DOHH2 (cell line): Measurements from ENCODE around the gene SCIN.

Source experiments
- H3F3A ChIP-seq: fragments of 200-600 bp; sonication (generic), shearing (Covaris generic); 2 replicates; pipeline ENCODE4 v1.6.0; 2016; ENCODE audit warnings: antibody characterized with exemption, mild to moderate bottlenecking; ENCODE audit not compliant: control insufficient read depth, insufficient read depth
- H3K27ac ChIP-seq: fragments of 200-600 bp; sonication (generic); 2 replicates; pipeline ENCODE4 v1.5.1; 2014; ENCODE audit warnings: low read depth, mild to moderate bottlenecking, low read length, moderate library complexity
- H3K27me3 ChIP-seq: fragments of 200-600 bp; sonication (generic); 2 replicates; pipeline ENCODE4 v1.6.1; 2014; ENCODE audit warnings: mild to moderate bottlenecking, low read length, mixed read lengths; ENCODE audit not compliant: control insufficient read depth
- H3K36me3 ChIP-seq: fragments of 200-600 bp; sonication (generic); 2 replicates; pipeline ENCODE4 v1.6.1; 2014; ENCODE audit warnings: mild to moderate bottlenecking, low read length, moderate library complexity, mixed read lengths; ENCODE audit not compliant: control insufficient read depth
- H3K4me1 ChIP-seq: fragments of 200-600 bp; sonication (generic); 2 replicates; pipeline ENCODE4 v1.6.1; 2014; ENCODE audit warnings: mild to moderate bottlenecking, low read length, mixed read lengths; ENCODE audit not compliant: control insufficient read depth
- H3K4me2 ChIP-seq: fragments of 200-600 bp; sonication (generic); 2 replicates; pipeline ENCODE4 v1.6.0; 2014; ENCODE audit warnings: mild to moderate bottlenecking, low read length, moderate library complexity
- H3K4me3 ChIP-seq: fragments of 200-600 bp; sonication (generic); 2 replicates; pipeline ENCODE4 v1.5.1; 2014; ENCODE audit warnings: mild to moderate bottlenecking, low read length, mixed read lengths
- H3K79me2 ChIP-seq: fragments of 200-600 bp; sonication (generic); 2 replicates; pipeline ENCODE4 v1.6.1; 2014; ENCODE audit warnings: mild to moderate bottlenecking, low read length, mixed read lengths; ENCODE audit not compliant: control insufficient read depth
- H3K9me2 ChIP-seq: fragments of 200-600 bp; sonication (generic); replicated peaks from 2 replicates; pipeline ENCODE4 v1.6.1; 2014; ENCODE audit warnings: mild to moderate bottlenecking, low read length, mixed read lengths; ENCODE audit not compliant: control insufficient read depth
- H3K9me3 ChIP-seq: fragments of 200-600 bp; sonication (generic); 2 replicates; pipeline ENCODE4 v1.6.1; 2014; ENCODE audit warnings: antibody characterized with exemption, low read length, mixed read lengths; ENCODE audit not compliant: control insufficient read depth, insufficient read depth
- H4K20me1 ChIP-seq: fragments of 200-600 bp; sonication (generic); 2 replicates; pipeline ENCODE4 v1.6.0; 2014; ENCODE audit warnings: low read depth, mild to moderate bottlenecking, antibody characterized with exemption, low read length, moderate library complexity; ENCODE audit not compliant: control insufficient read depth, insufficient read depth
- CTCF ChIP-seq: fragments of 200-600 bp; sonication (generic); IDR thresholded peaks from one replicate; pipeline ENCODE4 v1.5.1; 2014; ENCODE audit warnings: antibody characterized with exemption, mild to moderate bottlenecking, low read depth, low read length; ENCODE audit not compliant: poor library complexity, severe bottlenecking
- EZH2phosphoT487 ChIP-seq: fragments of 200-600 bp; sonication (generic); IDR thresholded peaks from 2 replicates; pipeline ENCODE4 v1.6.1; 2017; ENCODE audit warnings: borderline replicate concordance, mild to moderate bottlenecking, antibody characterized with exemption, low read length, moderate library complexity, mixed read lengths

The SCIN gene

GRCh38 chr7:12620371-12620770, 49.9 kb downstream of the SCIN start:
- H3K4me2 ChIP-seq, result no peak overlapping the region

DNA sequence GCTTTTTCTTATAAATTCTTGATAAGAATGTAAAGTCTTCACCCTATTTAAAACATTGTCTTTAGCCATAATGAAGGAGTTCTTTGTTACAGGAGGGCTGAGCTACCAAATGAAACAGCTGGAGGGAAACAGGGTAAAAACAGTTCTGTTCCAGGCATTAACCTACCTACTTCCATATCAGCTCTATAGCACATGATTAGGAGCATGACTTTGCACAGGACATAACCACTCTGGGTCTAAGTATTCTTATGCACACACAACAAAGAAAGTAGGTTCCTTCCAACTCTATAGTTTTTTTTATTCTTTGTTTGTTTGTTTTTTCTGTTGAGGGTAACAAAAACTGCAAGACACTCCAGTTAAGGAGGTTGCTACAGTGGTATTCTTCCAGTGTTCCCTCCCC, 52.7 kb downstream of the SCIN start:
- Histone ChIP-seq H3K27ac (no peak overlapping the region), H3F3A (no peaks in the 10 kb centered on the region), H4K20me1 (no peaks in the 10 kb centered on the region), H3K4me2 (no peak overlapping the region), H3K9me2 (no peaks in the 10 kb centered on the region), H3K4me3 (no peak overlapping the region), H3K79me2 (no peaks in the 10 kb centered on the region), H3K9me3 (no peaks in the 10 kb centered on the region), H3K36me3 (no peaks in the 10 kb centered on the region), H3K4me1 (no peaks in the 10 kb centered on the region), H3K27me3 (no peaks in the 10 kb centered on the region)
- TF ChIP-seq CTCF, result no peak
- TF ChIP-seq EZH2phosphoT487, result no peak

More at GRCh38 chr7:12620371-12620770, 49.9 kb downstream of the SCIN start:
- Histone ChIP-seq H3K36me3 (no peaks in the 10 kb centered on the region), H3K79me2 (no peaks in the 10 kb centered on the region), H3F3A (no peaks in the 10 kb centered on the region), H3K27ac (no peak overlapping the region), H3K4me3 (no peak overlapping the region), H3K9me2 (no peaks in the 10 kb centered on the region), H3K27me3 (no peaks in the 10 kb centered on the region), H3K4me1 (no peaks in the 10 kb centered on the region), H3K9me3 (no peaks in the 10 kb centered on the region), H4K20me1 (no peaks in the 10 kb centered on the region)
- TF ChIP-seq EZH2phosphoT487 (no peak), CTCF (no peak)

DNA sequence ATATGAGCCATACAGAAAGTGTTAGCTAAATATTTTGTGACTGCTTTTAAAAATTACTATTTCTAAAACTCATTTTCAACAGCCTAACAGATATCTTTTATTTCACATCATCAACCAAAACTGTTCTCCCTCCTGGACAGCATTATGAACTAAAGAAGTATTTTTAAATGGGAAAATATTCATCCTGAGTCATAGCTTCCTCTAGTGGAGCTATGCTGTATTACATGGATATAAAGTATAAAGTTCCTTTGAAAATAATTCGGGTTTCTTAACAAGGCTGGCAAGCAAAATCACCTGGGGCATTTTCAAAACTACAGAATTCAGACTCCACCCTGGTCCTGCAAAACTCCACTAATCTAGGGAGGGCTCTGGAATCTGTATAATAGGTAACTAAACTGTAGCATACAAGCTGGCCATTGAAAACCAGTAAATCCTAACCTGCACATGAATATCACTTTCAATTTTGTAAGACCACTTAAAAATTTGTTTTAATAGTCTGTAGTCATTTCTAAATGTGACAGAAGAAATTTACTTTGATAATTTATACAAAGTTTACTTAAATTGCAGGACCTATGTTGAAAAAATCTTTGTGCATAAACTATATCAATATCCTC, 53.5 kb downstream of the SCIN start:
- Histone ChIP-seq H3K27ac (no peak overlapping the region), H3K27me3 (no peaks in the 10 kb centered on the region), H3K4me3 (no peak overlapping the region), H3K4me2 (no peak overlapping the region), H4K20me1 (no peaks in the 10 kb centered on the region), H3K9me3 (no peaks in the 10 kb centered on the region), H3F3A (no peaks in the 10 kb centered on the region), H3K79me2 (no peaks in the 10 kb centered on the region), H3K9me2 (no peaks in the 10 kb centered on the region), H3K4me1 (no peaks in the 10 kb centered on the region), H3K36me3 (no peaks in the 10 kb centered on the region)
- TF ChIP-seq CTCF (peak; percentile 74), EZH2phosphoT487 (no peak)
